Calu3 (cell line): ENCODE results near the gene SLC44A1. TPM values are rescaled to one million over a fixed set of nuclear protein-coding genes. Genes with fewer than 3 reads are reported as not detected.

ENCODE experiments used
- BruUV-seq: library from RNA; stranded (reverse); fragments of 400-500 nt; replicated peaks from 2 replicates; lab custom pipeline; 2021; lab: Mats Ljungman, UMichigan
- CTCF ChIA-PET: fragments of 300-600 bp; sonication (Branson Sonifier 250); formaldehyde crosslinking; loops from one replicate; lab custom pipeline; 2022; ENCODE audit warnings: antibody characterized with exemption; lab: Charles Lee
- DNase-seq: peaks from one replicate; pipeline ENCODE4 v3.0.0; 2022
- H3K27ac Mint-ChIP-seq: one replicate; pipeline ENCODE4 v1.8.0; 2022; ENCODE audit warnings: mixed read lengths; ENCODE audit not compliant: unreplicated experiment
- H3K27me3 Mint-ChIP-seq: one replicate; pipeline ENCODE4 v1.8.0; 2022; ENCODE audit warnings: mixed read lengths; ENCODE audit not compliant: unreplicated experiment
- H3K36me3 Mint-ChIP-seq: one replicate; pipeline ENCODE4 v1.8.0; 2022; ENCODE audit warnings: mild to moderate bottlenecking, moderate library complexity, mixed read lengths; ENCODE audit not compliant: insufficient read depth, unreplicated experiment
- H3K4me1 Mint-ChIP-seq: one replicate; pipeline ENCODE4 v1.8.0; 2022; ENCODE audit warnings: mild to moderate bottlenecking, low read depth, mixed read lengths; ENCODE audit not compliant: unreplicated experiment
- H3K4me3 Mint-ChIP-seq: one replicate; pipeline ENCODE4 v1.8.0; 2022; ENCODE audit warnings: mild to moderate bottlenecking, low read depth, moderate library complexity, mixed read lengths; ENCODE audit not compliant: unreplicated experiment
- H3K9me3 Mint-ChIP-seq: one replicate; pipeline ENCODE4 v1.8.0; 2022; ENCODE audit warnings: low read depth, mixed read lengths; ENCODE audit not compliant: unreplicated experiment
- intact Hi-C: fragments of 100-400 bp; cut with micrococcal nuclease; formaldehyde crosslinking; loops from one replicate; pipeline ENCODE4 v1.10.0; 2022; ENCODE audit not compliant: unreplicated experiment
- total RNA-seq: library from RNA; stranded (reverse); gene quantifications from 2 replicates; pipeline ENCODE4 v1.2.3, GENCODE V29; 2022
- TF ChIP-seq, protein P1 (sequence below): fragments of 200-600 bp; IDR thresholded peaks from one replicate; pipeline ENCODE4 v1.8.0; 2022; ENCODE audit warnings: antibody characterized with exemption; ENCODE audit not compliant: unreplicated experiment

Gene SLC44A1
- total RNA-seq, 1 experiment from 2014 or later = 41.2 TPM

DNA sequence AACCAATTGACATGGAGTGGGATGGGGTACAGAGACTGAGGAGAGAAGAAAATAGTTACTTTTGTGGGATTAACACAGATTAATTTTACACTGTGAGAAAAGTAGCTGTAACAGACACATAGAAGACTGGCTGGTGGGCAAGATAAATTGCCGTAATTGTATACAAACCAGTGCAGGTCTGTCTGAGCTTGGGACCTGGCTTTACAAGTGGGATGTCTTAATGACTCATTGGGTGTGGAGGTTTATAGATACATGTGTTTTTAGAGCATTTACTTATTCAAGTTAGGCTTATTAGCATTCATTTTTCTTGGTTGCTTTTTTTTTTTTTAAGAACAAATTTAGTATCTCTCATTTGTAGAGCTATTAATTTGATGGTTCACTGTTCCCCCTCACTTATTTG, 37.5 kb downstream of the SLC44A1 start:
- Mint-ChIP-seq H3K27me3 (no peaks in the 10 kb centered on the region), H3K36me3 (no peaks in the 10 kb centered on the region), H3K9me3 (no peaks in the 10 kb centered on the region), H3K4me1 (peaks cover 11% of the 10 kb centered on the region), H3K4me3 (no peak overlapping the region), H3K27ac (no peak overlapping the region)
- TF ChIP-seq, protein P1, sequence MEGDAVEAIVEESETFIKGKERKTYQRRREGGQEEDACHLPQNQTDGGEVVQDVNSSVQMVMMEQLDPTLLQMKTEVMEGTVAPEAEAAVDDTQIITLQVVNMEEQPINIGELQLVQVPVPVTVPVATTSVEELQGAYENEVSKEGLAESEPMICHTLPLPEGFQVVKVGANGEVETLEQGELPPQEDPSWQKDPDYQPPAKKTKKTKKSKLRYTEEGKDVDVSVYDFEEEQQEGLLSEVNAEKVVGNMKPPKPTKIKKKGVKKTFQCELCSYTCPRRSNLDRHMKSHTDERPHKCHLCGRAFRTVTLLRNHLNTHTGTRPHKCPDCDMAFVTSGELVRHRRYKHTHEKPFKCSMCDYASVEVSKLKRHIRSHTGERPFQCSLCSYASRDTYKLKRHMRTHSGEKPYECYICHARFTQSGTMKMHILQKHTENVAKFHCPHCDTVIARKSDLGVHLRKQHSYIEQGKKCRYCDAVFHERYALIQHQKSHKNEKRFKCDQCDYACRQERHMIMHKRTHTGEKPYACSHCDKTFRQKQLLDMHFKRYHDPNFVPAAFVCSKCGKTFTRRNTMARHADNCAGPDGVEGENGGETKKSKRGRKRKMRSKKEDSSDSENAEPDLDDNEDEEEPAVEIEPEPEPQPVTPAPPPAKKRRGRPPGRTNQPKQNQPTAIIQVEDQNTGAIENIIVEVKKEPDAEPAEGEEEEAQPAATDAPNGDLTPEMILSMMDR = no peak
- CTCF ChIA-PET = no interaction called here
- intact Hi-C loops = no loop called here
- BruUV-seq = no TSS peak
- no peak for DNase-seq

DNA sequence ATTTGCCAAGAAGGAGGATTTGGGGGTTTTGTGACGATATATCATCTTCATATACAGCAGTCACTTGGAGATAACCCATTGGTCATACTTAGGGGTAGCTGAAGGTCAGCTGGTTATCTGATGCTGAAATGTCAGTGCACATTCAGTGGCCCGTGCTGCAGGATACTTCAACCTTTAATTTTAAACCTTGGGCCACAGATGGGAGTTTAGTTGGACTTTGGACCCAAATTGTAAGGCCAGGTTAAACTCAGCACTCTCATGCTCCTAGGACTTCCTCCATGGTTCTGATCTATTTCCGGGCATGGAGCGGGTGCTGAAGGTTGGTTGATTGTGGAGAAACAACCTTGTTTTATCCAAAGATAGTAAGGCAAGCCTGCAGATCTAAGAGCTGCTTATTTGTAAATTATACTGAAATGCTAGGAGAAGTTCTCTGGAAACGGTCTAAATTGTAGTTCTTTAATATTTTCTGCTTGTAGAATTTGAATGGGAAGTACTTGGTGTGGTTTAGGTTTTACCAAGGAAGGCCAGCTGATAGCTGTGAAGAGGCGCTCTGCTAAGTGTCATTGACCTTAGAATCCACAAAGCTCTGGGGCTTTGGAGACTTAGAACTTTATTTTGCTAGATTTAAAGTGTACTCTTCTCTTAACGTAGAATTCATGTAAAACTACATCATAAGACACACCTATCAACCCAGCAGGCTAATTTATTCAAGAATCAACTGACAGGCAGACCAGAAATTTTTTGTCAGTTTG, 38.6 kb downstream of the SLC44A1 start:
- CTCF ChIA-PET = no interaction called here
- Mint-ChIP-seq H3K4me3 (no peak overlapping the region), H3K36me3 (no peaks in the 10 kb centered on the region), H3K9me3 (no peaks in the 10 kb centered on the region), H3K27ac (no peak overlapping the region), H3K27me3 (no peaks in the 10 kb centered on the region), H3K4me1 (peaks cover 11% of the 10 kb centered on the region)
- TF ChIP-seq, protein P1 = no peak
- DNase-seq = no peak
- no TSS peak for BruUV-seq
- intact Hi-C loops = no loop called here

DNA sequence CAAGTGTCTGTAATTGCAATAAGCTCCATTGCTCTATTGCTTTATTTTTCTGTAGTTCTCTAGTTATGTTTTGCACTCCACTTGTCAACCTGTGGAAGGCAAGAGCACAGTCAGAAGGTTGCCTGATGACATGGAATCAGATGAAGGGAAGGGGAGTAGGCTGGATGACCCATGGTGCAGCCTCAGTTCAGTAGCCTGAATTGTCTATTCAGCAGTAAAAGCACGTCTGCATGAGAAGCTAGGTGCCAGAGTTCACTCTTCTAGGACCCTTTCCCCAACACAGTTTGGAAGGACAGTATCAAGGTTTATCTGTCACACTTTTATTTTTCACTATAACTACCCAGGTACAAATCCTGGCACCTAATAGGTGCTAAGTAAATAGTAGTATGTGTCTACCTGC, 39.3 kb downstream of the SLC44A1 start:
- Mint-ChIP-seq H3K36me3 (no peaks in the 10 kb centered on the region), H3K27me3 (no peaks in the 10 kb centered on the region), H3K4me1 (peaks cover 11% of the 10 kb centered on the region), H3K27ac (no peak overlapping the region), H3K9me3 (no peaks in the 10 kb centered on the region), H3K4me3 (no peak overlapping the region)
- CTCF ChIA-PET = no interaction called here
- no TSS peak for BruUV-seq
- intact Hi-C loops = no loop called here
- TF ChIP-seq, protein P1 = no peak
- DNase-seq = no peak

DNA sequence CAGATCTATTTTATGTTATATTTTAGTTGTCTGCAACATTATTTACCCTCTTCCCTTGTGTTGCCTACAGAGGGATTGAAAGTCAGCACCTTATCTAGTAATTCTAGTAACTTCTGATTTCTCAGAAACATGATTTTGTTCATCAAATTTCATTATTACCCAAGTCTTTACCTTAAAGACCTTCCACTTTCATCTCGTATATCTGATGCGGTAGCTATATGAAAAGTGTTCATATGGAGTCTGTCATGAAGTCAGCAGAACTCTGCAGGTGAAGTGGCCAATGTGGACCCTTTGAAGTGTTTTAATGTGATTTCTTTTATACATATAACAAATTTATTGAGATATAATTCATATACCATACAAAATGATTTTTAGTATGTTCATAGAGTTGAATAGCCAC, 40.0 kb downstream of the SLC44A1 start:
- CTCF ChIA-PET = no interaction called here
- no peak for DNase-seq
- Mint-ChIP-seq H3K27ac (no peak overlapping the region), H3K4me3 (no peak overlapping the region), H3K9me3 (no peaks in the 10 kb centered on the region), H3K27me3 (no peaks in the 10 kb centered on the region), H3K36me3 (no peaks in the 10 kb centered on the region), H3K4me1 (peaks cover 11% of the 10 kb centered on the region)
- TF ChIP-seq, protein P1 = no peak
- intact Hi-C loops = no loop called here
- no TSS peak for BruUV-seq
